Dedifferentiated amniotic fluid mesenchymal stem cell (primary cell): ENCODE measurements around the gene ANKRD45.
"Not testable (repeated sequence)": the region's sequence is repeated elsewhere in the genome, so short reads cannot be mapped to it uniquely, and the experiment has no call there.

Experiments
- DNase-seq: peaks from one replicate; pipeline ENCODE4 v3.0.0-alpha.2; 2016; ENCODE audit errors: extremely low spot score

The ANKRD45 gene

GRCh38 chr1:173572201-173572873 lies 97.3 kb downstream of the ANKRD45 start:
- DNase-seq = no peak

DNA sequence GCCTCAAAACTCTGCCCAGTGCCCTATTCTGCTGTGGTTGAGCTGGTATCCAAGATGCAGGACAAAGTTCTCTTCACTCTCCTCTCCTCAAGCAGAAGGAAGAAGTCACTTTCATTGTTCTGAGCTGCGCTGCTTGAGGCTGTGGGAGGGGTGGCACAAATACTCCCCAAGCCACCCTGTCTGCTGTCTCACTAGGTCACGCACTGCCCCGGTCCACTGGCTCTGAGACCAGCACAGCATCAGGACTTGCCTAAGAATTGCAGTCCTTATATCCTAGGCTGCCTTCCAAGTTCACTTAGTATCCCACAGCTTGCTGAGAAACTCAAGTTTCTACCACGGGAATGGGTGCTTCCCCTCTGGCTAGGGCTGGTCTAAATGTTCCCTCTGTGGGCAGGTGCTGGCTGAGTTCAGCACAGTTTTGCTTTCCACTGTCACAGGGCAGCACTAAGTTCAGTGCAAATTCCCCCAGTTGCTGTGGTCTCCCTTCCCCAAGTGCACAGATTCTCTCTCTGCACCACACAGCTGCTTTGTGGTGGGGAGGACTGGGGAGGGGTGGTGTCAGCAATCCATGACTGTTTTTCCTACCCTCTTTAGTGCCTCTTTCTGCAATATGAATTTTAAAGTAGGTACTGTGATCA lies 99.2 kb downstream of the ANKRD45 start:
- no peak for DNase-seq

DNA sequence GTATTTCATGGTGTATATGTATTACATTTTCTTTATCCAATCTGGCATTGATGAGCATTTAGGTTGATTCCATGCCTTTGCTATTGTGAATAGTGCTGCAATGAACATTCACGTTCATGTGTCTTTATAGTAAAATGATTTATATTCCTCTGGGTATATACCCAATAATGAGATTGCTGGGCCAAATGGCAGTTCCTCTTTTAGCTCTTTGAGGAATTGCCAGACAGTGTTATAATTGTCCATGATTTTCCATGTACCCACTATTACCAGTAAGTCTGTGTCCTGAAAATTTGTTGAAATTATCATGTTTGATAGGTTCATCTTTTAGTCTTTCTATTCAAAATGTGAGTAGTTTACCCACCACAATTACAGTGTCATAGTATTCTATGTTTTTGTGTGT lies 101.2 kb downstream of the ANKRD45 start:
- no peak for DNase-seq

GRCh38 chr1:173563846-173564245 lies 105.8 kb downstream of the ANKRD45 start:
- DNase-seq = not testable (repeated sequence)

GRCh38 chr1:173562813-173563212 lies 106.8 kb downstream of the ANKRD45 start:
- DNase-seq = no peak

DNA sequence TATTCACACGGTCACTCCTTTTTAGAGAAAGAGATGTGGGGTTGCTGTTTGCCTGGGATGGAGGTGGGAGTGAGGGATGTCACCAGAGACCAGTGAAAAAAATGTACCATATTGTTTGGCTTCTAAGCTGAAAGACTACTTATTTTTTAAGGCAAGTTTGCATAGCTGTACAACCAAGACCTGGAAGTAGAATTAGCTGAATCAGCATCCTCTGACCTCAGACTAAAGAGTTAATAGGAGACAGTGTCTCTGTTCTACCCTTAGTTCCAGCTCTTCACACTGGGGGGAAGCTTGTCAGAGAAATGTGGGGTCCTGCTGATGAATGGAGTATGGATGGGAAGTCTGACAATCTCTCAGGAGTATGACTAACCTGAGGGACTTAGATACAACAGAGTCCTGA lies 108.4 kb downstream of the ANKRD45 start:
- no peak for DNase-seq

DNA sequence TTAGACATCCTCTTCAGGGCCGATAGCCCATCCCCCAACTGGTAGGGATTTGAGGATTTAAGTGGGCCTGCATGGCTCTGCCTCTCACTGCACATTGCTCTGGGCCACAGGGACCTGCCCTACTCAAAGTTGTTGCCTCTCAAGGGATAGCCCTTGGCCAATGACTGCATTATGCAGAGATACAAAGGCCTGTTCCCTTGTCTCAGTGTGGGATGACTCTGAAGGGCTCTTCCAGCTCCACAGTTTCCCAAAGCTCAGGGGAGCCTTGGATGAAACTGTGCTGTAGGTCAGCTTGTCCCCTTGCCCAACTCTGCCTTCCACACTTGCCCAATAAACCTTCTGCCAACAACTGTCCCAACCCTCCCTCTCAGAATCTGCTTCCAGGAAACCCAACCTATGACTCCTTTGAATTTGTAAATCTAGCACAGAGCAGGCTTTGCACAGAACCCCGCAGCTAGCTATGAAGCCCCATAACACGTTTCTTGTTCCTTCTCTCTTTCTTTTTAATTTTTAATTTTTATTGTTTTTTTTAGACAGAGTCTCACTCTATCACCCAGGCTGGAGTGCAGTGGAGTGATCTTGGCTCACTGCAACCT lies 109.3 kb downstream of the ANKRD45 start:
- no peak for DNase-seq
